SK-N-DZ (cell line): Measurements from ENCODE around the gene CLEC18B.
A peak's percentile ranks its signal among the peaks of the same experiment; 100 is the strongest.
"Not testable (repeated sequence)": the region's sequence is repeated elsewhere in the genome, so short reads cannot be mapped to it uniquely, and the experiment has no call there.

Experiments
- DNase-seq: peaks from one replicate; pipeline ENCODE4 v3.0.0-alpha.2; 2015; ENCODE audit warnings: low spot score

The CLEC18B gene

DNA sequence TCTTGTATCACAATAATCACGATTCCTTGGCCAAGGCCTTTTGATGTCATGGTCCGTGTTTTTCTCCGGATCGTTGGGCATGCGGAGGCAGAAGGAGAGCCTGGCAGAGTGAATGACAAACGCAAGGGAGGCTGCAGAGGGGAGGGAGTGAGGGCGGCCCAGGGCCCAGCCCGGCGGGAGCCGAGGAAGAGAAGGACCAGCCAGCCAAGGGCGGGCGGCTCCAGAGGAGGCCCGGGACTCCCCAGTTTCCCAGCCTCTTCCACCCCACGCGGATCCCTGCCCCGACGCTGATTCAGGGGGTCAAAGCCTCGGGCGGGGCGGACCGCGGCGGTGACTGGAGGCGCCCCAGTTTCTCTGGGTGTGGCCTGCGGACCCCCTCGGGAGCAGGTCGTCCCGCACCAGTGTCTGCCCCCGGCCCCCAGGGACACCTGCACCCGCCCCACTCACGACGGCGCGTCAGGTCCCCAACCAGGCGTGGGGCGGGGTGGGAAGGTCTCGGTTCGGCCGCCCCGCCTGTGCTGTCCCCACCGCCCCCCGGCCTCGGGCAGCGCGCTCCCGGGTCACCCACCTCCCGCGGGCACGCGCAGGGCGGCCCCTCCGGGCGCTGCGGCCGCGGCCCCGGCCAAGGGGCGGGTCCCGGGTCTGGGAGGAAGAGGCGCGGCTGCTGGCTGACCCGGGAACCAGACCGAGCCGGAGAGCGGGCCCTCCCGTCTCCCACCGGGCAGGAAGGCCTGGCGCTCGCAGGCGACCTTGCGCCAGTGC lies 14.5 kb downstream of the CLEC18B start:
- not testable (repeated sequence) for DNase-seq

GRCh38 chr16:74404148-74404933 lies 16.9 kb downstream of the CLEC18B start:
- DNase-seq, result not testable (repeated sequence)

- peak; percentile 0 for DNase-seq
Measured at GRCh38 chr16:74400238-74400637, 21.0 kb downstream of the CLEC18B start.

GRCh38 chr16:74398212-74398895 lies 22.9 kb downstream of the CLEC18B start:
- not testable (repeated sequence) for DNase-seq

DNA sequence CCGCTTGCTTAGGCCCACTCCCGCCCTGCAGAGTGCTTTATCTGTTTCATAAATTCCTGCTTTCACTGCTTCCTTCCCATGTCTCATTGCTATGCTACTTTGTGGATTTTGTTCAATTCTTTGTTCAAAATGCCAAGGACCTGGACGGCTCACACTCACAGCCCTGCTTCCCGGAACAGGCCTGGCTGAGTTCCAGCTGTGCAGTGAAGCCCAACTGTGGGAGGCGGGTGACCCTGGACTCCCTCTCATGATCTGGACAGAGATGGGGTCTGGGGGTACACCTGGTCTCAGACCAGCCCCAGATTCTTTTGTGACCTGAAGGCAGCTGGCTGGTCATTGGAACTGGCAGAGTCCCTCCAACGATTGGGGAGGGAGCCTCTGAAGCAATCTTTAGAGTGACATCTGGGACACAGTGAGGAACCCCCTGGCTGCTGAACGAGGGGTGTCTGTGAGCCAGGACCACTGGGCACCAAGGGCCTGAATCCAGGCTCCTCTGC lies 24.7 kb downstream of the CLEC18B start:
- DNase-seq, result peak; percentile 7

- not testable (repeated sequence) for DNase-seq
Measured at GRCh38 chr16:74394604-74395003, 26.7 kb downstream of the CLEC18B start.

GRCh38 chr16:74394131-74394530 lies 27.1 kb downstream of the CLEC18B start:
- not testable (repeated sequence) for DNase-seq

DNA sequence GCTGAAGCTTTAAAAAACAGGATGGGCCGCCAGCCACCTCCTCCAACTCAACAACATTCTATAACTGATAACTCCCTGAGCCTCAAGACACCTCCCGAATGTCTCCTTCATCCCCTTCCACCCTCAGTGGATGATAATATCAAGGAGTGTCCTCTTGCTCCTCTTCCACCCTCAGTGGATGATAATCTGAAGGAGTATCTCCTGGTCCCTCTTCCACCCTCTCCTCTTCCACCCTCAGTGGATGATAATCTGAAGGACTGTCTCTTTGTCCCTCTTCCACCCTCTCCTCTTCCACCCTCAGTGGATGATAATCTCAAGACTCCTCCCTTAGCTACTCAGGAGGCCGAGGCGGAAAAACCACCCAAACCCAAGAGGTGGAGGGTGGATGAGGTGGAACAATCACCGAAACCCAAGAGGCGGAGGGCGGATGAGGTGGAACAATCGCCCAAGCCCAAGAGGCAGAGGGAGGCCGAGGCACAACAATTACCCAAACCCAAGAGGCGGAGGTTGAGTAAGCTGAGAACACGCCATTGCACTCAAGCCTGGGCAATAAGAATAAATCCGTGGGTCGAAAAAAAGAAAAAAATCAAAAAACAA lies 29.7 kb downstream of the CLEC18B start:
- not testable (repeated sequence) for DNase-seq

DNA sequence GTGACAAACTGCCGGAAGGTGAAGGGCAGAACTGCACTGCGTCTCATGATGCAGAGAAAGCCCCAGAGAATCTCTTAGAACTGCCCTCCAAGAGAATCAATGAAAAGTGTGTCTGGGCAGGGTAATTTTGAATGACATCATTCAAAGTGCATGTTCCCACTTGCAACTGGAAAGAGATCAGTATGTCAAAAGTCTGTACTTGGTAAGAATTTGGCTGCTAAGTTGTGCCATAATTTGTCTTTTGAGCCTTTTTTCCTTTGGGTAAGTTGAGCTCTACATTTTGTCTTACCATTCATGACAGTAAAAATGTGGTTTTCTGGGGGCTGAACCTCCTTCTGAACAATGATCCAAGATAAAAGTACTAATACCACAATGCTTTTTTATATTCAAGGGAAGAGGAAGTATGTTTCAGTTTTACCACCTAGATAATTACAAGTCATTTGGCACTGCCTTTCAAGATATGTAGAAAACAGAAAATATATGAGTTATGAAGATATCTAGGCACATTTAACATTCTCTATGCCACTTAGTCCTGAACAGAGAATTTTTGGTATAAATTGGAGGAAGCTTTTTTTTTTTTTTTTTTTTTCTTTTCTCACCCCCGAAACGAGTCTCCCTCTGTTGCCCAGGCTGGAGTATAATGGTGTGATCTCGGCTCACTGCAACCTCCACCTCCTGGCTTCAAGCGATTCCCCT lies 38.8 kb downstream of the CLEC18B start:
- DNase-seq, result not testable (repeated sequence)

- not testable (repeated sequence) for DNase-seq
Measured at GRCh38 chr16:74373847-74374184, 47.5 kb downstream of the CLEC18B start.

DNA sequence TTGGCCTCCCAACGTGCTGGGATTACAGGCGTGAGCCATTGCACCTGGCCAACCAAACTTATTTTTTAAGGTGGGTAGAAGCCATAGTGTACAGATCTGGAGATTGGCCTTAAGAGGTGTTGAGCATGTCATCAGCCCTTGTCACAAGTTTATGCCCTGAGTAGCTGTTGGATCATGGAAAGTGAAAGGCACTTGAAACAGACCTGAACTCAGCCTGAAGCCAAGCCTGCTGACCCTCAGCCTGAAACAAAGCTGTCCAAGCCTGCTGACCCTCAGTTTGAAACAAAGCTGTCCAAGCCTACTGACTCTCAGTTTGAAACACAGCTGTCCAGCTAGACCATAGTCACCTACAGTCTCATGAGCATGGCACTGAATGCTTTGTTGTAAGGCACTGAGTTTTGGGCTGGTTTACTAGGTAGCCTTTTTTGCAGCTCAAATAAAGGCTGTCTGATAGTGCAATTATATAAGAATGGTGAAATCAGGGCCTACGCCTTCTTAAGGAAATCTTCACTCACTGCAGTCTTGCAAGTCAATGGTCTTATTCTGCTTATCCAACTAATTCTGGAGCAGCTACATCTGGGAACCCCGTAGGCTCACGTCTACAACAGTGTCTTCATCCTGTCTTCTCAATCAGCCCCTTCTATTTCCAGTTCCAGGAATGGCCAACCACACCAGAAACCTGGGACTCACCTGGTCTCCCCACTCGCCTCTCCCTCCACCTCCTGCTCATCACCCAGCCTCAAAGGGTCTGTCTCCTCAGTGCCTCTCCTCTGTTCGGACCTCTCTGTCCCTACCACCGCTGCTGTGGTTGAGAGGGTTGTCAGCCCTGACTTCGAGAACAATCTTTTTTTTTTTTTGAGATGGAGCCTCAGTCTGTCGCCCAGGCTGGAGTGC lies 48.1 kb downstream of the CLEC18B start:
- DNase-seq, result no peak

- no peak for DNase-seq
Measured at GRCh38 chr16:74372369-74372768, 48.9 kb downstream of the CLEC18B start.

GRCh38 chr16:74370338-74371135 lies 50.7 kb downstream of the CLEC18B start:
- not testable (repeated sequence) for DNase-seq

DNA sequence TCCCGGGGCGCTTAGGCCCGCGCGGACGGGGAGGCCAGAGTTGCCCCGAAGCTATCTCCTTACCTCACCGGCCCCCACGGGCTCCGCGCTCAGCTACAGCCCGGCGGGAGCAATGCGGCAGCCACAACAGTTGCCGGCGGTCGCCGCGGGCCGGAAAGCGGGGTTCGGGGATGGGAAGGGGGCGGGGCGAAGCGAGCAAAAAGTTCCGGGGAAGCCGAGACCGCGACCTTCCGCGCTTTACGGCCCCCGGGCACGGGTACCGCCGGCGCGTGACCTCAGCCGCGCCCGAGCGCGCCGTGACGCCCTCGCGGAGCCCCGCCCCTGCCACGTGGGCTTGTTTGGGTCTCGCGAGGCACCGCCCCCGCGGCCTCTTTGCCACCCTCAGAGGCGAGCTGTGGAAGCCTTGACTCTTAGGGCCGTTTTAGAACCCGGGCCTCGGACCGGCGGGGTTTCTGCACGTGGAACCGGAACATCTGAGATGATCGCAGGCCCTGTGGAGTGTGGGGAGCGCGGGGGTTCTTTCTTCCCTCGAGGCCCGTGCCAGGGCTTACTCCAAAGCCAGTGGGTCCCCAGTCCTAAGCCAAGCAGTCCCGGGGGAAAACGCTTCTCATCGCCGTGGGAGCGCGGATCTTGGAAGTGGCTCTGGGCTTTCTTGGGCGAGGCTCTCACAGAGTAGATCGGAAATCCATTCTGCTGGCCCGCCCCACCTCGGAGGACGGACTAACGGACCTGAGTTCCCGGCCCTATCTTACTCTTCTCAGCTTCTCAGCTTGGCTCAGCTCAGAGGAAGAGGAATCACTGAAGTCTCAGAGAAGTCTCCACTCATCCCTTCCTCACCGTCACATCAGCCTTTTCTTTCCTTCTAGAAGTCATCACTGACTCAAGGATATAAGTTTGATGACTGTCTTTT lies 53.0 kb downstream of the CLEC18B start:
- peak; percentile 88 for DNase-seq

- peak; percentile 39 for DNase-seq
Measured at GRCh38 chr16:74367469-74368001, 53.7 kb downstream of the CLEC18B start.

DNA sequence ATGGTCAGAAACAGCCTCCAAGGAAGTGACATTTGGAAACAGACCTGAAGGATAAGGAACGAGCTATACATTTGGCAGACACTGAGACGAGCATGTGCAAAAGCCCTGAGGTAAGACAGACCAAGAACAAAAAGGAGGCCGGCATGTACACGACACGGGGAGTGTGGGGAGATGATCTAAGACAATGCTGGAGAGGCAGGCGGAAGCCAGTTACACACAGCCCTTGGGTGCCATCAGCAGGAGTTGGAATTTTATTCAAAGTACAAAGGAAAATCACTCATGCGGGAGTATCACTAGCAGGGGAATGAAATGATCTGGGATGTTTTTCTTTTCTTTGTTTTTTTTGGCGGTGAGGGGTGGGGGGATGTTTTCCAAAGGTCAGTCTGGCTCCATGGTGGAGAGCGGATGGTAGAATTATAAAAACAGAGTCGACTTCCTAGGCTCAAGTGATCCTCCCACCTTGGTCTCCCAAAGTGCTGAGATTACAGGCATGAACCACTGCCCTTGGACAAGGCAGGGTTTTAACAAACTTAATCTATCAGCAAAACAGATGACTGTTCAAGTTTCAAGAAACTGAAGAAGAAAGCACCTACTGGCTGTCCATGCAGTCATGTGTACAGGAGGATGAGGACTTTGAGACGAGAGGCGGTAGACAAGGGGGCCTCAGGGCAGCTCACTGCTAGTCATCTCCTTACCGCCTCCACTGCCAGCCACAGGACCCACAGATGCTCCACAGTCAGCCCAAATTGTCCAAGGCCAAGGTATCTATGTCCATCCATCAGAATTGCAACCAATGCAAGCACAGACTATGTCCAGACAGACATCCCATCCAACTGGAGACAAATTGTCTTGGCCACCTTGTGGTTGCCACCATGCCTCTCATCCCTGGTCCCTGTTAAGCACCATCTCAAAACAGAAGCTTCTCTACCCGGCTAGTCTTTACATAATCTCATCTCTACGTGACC lies 59.4 kb downstream of the CLEC18B start:
- not testable (repeated sequence) for DNase-seq
